ENCODE results near the gene DNAH1. TPM values are rescaled to one million over a fixed set of nuclear protein-coding genes. Genes with fewer than 3 reads are reported as not detected.

The DNAH1 gene
- total RNA-seq, 1 experiment from 2014 or later: 2.4 TPM

DNA sequence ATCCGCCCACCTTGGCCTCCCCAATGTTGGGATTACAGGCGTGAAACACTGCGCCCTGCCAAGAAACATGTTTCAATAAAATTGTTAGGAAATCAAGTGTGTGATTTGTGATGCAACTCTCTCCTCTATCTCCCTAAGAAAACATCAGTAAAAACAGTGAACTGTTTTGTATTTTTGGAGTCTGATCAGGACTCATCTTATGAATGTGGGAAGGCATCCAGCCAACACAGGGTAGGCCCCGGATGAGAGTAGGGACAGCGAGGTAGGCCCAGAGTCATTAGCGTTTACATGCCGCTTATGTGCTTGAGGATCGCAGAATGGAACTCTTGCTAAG is 29.4 kb upstream of the DNAH1 start:
- CTCF ChIA-PET: no interaction called here
- DNase-seq (ENCODE audit: low read depth, low spot score): no peak

GRCh38 chr3:52288674-52289073 is 27.4 kb upstream of the DNAH1 start:
- no TSS peak for BruUV-seq (replicated peaks)
- CTCF ChIA-PET: interaction anchor here (1.0 kb wide), 1 partner anchor 9 kb away, joined by 4 read pairs; no protein-coding TSS in a partner anchor
- Histone ChIP-seq H3K27ac (ENCODE audit: low read length) (peak overlapping the region; percentile 96), H3K9me3 (ENCODE audit: control insufficient read depth, insufficient read depth, low read depth, low read length) (no peaks in the 10 kb centered on the region), H3K27me3 (ENCODE audit: control insufficient read depth, insufficient read depth, low read length) (no peaks in the 10 kb centered on the region), H3K4me1 (ENCODE audit: control insufficient read depth, insufficient read depth, low read length) (peaks cover 4% of the 10 kb centered on the region; the same call in 1 of the 2 replicates), H3K4me3 (ENCODE audit: low read depth in 2 of 2, low read length in 2 of 2) (peak overlapping the region; percentile 70 to 78), H3K36me3 (ENCODE audit: control insufficient read depth, insufficient read depth, low read length) (no peaks in the 10 kb centered on the region)
- DNase-seq (ENCODE audit: low read depth, low spot score) (no peak), ATAC-seq (no peak)
- POLR2A ChIA-PET: no interaction called here
- in situ Hi-C loops (cut with HindIII; ENCODE audit: low pct_unique_long_range_greater_than_20kb, low sequenced_read_pairs) (no loop called here), intact Hi-C loops (cut with micrococcal nuclease; ENCODE audit: unreplicated experiment) (no loop called here)
- TF ChIP-seq POLR2AphosphoS5 (IDR thresholded peaks at IDR 0.05; ENCODE audit: low read depth, low read length) (no peak), TCF7L2 (IDR thresholded peaks at IDR 0.05; ENCODE audit: low read depth, low read length) (no peak), REST (IDR thresholded peaks at IDR 0.05; ENCODE audit: insufficient read depth in 1 of 2, low read depth in 2 of 2, low read length in 1 of 2) (no peak), SIN3A (IDR thresholded peaks at IDR 0.05; ENCODE audit: borderline replicate concordance, insufficient read depth, low read depth, low read length) (no peak)
- TF ChIP-seq, protein P1, sequence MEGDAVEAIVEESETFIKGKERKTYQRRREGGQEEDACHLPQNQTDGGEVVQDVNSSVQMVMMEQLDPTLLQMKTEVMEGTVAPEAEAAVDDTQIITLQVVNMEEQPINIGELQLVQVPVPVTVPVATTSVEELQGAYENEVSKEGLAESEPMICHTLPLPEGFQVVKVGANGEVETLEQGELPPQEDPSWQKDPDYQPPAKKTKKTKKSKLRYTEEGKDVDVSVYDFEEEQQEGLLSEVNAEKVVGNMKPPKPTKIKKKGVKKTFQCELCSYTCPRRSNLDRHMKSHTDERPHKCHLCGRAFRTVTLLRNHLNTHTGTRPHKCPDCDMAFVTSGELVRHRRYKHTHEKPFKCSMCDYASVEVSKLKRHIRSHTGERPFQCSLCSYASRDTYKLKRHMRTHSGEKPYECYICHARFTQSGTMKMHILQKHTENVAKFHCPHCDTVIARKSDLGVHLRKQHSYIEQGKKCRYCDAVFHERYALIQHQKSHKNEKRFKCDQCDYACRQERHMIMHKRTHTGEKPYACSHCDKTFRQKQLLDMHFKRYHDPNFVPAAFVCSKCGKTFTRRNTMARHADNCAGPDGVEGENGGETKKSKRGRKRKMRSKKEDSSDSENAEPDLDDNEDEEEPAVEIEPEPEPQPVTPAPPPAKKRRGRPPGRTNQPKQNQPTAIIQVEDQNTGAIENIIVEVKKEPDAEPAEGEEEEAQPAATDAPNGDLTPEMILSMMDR (IDR thresholded peaks at IDR 0.05): no peak

More for the DNA sequence above, 29.4 kb upstream of the DNAH1 start:
- Histone ChIP-seq H3K27ac (ENCODE audit: low read length) (peak overlapping the region; percentile 96), H3K27me3 (ENCODE audit: control insufficient read depth, insufficient read depth, low read length) (no peaks in the 10 kb centered on the region), H3K4me3 (ENCODE audit: low read depth in 2 of 2, low read length in 2 of 2) (peak overlapping the region; percentile 70 to 78), H3K9me3 (ENCODE audit: control insufficient read depth, insufficient read depth, low read depth, low read length) (no peaks in the 10 kb centered on the region), H3K36me3 (ENCODE audit: control insufficient read depth, insufficient read depth, low read length) (no peaks in the 10 kb centered on the region), H3K4me1 (ENCODE audit: control insufficient read depth, insufficient read depth, low read length) (peaks cover 16% of the 10 kb centered on the region)
- no peak for ATAC-seq
- BruUV-seq (replicated peaks): no TSS peak
- in situ Hi-C loops (cut with HindIII; ENCODE audit: low pct_unique_long_range_greater_than_20kb, low sequenced_read_pairs) (no loop called here), intact Hi-C loops (cut with micrococcal nuclease; ENCODE audit: unreplicated experiment) (no loop called here)
- POLR2A ChIA-PET: no interaction called here
- no peak for TF ChIP-seq REST (IDR thresholded peaks at IDR 0.05; ENCODE audit: insufficient read depth in 1 of 2, low read depth in 2 of 2, low read length in 1 of 2)
- TF ChIP-seq, protein P1 (IDR thresholded peaks at IDR 0.05): no peak
- no peak for TF ChIP-seq SIN3A (IDR thresholded peaks at IDR 0.05; ENCODE audit: borderline replicate concordance, insufficient read depth, low read depth, low read length)
- TF ChIP-seq POLR2AphosphoS5 (IDR thresholded peaks at IDR 0.05; ENCODE audit: low read depth, low read length): no peak
- TF ChIP-seq TCF7L2 (IDR thresholded peaks at IDR 0.05; ENCODE audit: low read depth, low read length): no peak

All from Panc1 (cell line).